HG03039 (cell line): ENCODE data around the gene SLFN5.
"Not testable (repeated sequence)": the region's sequence is repeated elsewhere in the genome, so short reads cannot be mapped to it uniquely, and the experiment has no call there.

ENCODE experiments used
- ATAC-seq: cut with Tn5 transposase; IDR thresholded peaks from one replicate; pipeline ENCODE4 v1.9.1; 2021; ENCODE audit warnings: mild to moderate bottlenecking, moderate library complexity; ENCODE audit not compliant: unreplicated experiment

SLFN5 gene

GRCh38 chr17:35242805-35243560 is at the start of gene SLFN5:
SLFN5 (plus strand) TSS chr17:35243072; CDS start chr17:35258691, 15,619 bp downstream.
- peak; percentile 69 for ATAC-seq

DNA sequence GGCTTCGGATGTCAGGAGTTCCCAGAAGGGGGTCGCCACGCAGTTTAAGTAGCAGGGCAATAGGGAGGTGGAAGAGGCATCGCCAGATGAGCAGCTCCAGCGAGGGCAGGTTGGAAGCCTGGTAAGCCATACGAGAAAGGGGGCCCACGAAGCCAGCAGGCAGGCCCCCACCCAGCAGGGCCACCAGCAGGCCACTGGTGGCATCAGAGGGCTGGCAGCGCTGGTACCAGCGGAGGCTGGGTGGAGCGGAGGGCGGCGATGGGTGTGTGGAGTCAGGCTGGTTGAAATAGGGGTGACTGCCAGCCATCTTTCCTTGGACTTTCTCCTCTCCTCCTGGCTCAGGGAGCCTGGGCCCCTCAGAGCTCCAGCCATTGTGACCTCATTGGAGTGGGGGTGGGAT is 48.9 kb upstream of the SLFN5 start, which contains the start of gene SLC35G3:
SLC35G3 (minus strand) TSS at position 393 of the 400 bp plus-strand sequence; CDS start at position 307, 86 bp downstream.
- not testable (repeated sequence) for ATAC-seq

GRCh38 chr17:35195062-35195461 is 47.8 kb upstream of the SLFN5 start:
- not testable (repeated sequence) for ATAC-seq

DNA sequence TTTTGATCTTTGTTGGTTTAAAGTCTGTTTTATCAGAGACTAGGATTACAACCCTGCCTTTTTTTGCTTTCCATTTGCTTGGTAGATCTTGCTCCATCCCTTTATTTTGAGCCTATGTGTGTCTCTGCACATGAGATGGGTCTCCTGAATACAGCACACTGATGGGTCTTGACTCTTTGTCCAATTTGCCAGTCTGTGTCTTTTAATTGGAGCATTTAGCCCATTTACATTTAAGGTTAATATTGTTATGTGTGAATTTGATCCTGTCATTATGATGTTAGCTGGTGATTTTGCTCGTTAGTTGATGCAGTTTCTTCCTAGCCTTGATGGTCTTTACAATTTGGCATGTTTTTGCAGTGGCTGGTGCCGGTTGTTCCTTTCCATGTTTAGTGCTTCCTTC is 40.3 kb upstream of the SLFN5 start:
- ATAC-seq = not testable (repeated sequence)

DNA sequence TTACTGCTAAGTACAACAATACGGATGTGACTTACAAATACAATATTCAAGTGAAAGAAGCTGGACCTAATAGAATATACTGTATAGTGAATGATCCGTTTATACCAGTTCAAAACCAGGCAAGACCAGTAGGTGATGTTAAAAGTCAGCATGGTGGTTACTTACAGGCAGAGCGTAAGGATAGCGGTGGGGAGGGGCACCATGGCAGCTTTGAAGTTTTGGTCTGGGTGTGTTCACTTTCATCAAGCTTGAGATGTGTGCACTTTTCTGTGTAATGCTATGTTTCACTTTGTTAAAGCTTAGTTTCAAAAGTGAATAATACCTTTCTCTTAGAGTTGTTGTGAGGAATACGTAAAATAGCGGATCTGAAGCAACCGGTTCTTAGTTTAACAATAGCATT is 32.1 kb upstream of the SLFN5 start:
- ATAC-seq = no peak

DNA sequence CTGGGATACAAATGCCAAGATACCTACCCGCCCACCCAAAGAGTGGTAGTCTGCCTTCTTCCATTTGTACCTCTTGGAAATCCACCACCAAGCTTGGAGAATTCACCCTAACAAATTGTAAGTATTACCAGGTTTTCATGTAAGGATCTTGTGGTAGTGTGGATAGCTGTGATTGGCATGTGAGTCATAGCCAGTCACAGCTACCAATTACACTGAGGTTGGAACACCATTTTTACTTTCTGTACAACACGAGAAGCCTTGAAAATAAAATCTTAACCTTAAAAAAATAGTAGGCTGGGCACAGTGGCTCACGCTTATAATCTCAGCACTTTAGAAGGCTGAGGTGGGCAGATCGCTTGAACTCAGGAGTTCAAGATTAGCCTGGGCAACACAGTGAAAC is 30.2 kb upstream of the SLFN5 start:
- no peak for ATAC-seq

DNA sequence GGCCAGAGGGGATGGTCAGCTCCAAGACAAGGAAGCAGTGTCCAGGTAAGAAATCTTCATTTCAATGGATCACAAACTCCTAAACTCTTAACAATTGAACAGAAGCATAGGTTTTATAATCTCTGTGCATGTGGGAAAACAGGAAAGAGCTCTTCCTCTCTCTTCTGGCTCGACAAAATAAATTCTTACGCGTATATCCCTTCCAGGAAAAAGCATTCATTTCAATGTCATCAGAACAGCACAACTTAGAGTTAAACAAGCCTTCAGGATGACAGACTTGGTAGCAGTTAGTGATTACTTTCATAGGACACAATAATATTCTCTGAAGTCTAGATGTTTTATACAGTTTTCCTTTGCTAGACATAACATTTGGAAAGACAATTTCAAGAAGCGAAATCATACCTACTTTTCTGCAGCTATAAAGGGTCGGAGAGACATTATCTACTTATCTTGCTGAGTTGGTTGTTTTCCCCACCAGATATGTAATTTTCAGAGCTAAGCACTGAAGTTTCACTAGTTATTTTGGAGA is 29.4 kb upstream of the SLFN5 start:
- ATAC-seq = no peak

DNA sequence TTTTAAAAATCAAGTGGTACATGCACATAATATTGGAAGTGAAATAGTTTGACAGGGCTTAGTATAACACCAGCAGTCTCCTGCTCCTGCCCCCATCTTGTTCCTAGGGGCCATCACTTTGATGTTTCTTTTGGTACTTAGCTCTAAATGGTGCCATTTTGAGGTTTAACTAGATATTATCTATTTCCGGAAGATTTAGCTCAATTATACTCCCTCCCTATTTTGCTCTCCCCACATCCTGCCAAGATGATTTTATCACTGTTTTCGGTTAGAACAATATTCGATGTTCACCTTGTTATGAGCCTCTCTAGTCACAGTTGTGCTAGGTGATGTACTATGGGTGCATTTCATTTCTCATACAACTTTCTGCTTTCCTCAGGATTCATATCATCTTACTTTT is 28.7 kb upstream of the SLFN5 start:
- no peak for ATAC-seq

- no peak for ATAC-seq
Observed at GRCh38 chr17:35214631-35215273, 28.1 kb upstream of the SLFN5 start.

DNA sequence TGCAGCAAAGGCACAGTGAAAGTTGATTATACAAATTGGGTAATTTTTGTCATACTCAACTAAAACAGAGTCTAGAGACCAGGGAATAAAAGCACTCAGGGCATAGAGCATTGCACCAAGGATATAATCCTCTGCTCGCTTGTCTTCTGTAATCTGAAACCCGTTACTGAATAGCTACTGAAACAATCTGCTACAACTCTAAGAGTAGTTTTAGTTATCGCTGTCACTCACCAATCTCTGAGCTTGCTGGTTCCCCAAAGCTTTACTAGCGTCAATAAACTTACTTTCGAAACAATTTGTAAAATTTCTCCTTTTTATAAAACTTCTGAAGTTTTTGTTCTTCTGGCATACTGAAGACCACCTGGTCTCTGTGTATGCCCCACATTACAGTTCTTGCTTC is 25.8 kb upstream of the SLFN5 start:
- ATAC-seq = no peak

GRCh38 chr17:35218915-35219314 is 24.0 kb upstream of the SLFN5 start:
- no peak for ATAC-seq

GRCh38 chr17:35222452-35222851 is 20.4 kb upstream of the SLFN5 start:
- ATAC-seq = no peak

- no peak for ATAC-seq
Observed at GRCh38 chr17:35224436-35224835, 18.4 kb upstream of the SLFN5 start.

- ATAC-seq = no peak
Observed at GRCh38 chr17:35227546-35227945, 15.3 kb upstream of the SLFN5 start.

DNA sequence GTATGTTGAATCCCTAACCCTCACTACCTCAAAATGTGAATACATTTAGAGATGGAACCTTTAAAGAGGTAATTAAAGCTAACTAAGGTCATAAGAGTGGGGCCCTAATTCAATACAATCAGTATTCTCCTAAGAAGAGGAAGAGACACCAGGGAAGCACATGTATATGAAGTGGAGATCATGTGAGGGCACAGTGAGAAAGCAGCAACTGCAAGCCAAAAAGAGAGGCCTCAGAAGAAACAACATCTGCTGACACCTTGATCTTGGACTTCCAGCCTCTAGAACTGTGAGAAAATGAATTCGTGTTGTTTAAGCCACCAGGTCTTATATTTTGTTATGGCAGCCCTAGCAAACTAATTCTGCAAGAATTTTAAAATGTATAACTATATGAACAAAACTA is 13.2 kb upstream of the SLFN5 start:
- no peak for ATAC-seq

- ATAC-seq = not testable (repeated sequence)
Observed at GRCh38 chr17:35234315-35234714, 8.6 kb upstream of the SLFN5 start.

DNA sequence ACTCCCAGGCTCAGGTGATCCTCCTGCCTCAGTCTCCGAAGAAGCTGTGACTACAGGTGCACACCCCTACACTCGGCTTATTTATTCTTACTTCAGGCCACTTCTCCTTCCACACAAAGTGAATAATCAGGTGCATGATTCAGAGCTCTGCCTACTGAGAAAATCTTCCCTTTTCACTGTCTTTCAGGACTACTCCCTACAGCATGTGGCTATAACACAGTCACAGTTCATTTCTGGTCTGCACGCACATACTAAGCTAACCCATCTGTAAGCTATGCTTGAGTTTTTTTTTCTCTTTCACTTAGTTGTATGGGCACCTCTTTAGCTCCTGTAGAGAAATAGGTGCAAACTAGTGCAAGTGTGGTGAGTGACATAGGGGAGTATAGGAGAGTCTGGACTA is 7.6 kb upstream of the SLFN5 start:
- ATAC-seq = no peak

- no peak for ATAC-seq
Observed at GRCh38 chr17:35235917-35236316, 7.0 kb upstream of the SLFN5 start.

GRCh38 chr17:35236821-35237220 is 6.1 kb upstream of the SLFN5 start:
- ATAC-seq = no peak

- ATAC-seq = no peak
Observed at GRCh38 chr17:35238821-35239220, 4.1 kb upstream of the SLFN5 start.

DNA sequence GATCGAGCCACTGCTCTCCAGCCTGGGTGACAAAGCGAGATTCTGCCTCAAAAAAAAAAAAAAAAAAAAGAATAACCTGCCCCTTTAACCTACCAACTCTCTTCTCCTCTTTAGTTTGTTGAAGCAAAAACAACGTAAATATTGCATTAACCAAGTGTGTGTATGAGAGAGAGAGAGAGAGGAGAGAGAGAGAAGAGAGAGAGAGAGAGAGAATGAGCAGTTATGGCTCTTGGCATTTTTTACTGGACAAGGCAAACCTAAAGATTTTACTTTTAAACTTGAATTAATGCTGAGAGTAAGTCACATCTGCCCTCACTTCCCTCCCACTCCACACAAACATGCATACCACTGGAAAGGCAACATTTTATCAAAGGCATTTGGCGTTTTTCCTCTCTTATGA is 3.0 kb upstream of the SLFN5 start:
- no peak for ATAC-seq

DNA sequence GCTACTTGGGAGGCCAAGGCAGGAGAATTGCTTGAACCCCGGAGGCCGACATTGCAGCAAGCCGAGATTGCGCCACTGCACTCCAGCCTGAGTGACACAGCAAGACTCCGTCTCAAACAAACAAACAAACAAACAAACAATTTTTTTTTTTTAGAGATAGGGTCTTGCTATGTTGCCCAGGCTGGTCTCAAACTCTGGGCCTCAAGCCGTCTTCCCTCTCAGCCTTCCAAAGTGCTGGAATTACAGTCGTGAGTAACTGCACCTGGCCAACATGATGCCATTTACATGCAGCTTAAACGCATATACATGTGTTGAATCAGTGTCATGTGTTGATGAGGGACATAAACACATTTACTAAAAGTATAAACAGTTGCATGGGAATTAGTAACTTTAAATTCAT is 2.0 kb upstream of the SLFN5 start:
- no peak for ATAC-seq
